DOHH2 (cell line): ENCODE data around the gene TDP2.

ENCODE experiments used
- CTCF ChIP-seq: fragments of 200-600 bp; sonication (generic); IDR thresholded peaks from one replicate; pipeline ENCODE4 v1.5.1; 2014; ENCODE audit warnings: antibody characterized with exemption, mild to moderate bottlenecking, low read depth, low read length; ENCODE audit not compliant: poor library complexity, severe bottlenecking
- EZH2phosphoT487 ChIP-seq: fragments of 200-600 bp; sonication (generic); IDR thresholded peaks from 2 replicates; pipeline ENCODE4 v1.6.1; 2017; ENCODE audit warnings: borderline replicate concordance, mild to moderate bottlenecking, antibody characterized with exemption, low read length, moderate library complexity, mixed read lengths

- TF ChIP-seq CTCF (no peak), EZH2phosphoT487 (no peak)
These were observed 7.8 kb downstream of the TDP2 start for GRCh38 chr6:24658573-24659560.
